GM12878 (cell line): ENCODE measurements around the gene LRRC75A. TPM values are rescaled to one million over a fixed set of nuclear protein-coding genes. Genes with fewer than 3 reads are reported as not detected.

Experiments used
- E2F8 ChIP-seq: fragments of 450-650 bp; IDR thresholded peaks from 2 replicates; pipeline ENCODE4 v1.6.1; 2018; ENCODE audit warnings: mild to moderate bottlenecking, low read depth, moderate library complexity; ENCODE audit not compliant: partially characterized antibody
- GATAD2B ChIP-seq: fragments of 450-650 bp; conservative IDR thresholded peaks from 2 replicates; pipeline ENCODE4 v1.6.1; 2017; ENCODE audit warnings: low read depth, mild to moderate bottlenecking, moderate library complexity
- LARP7 ChIP-seq: fragments of 450-650 bp; IDR thresholded peaks from 2 replicates; pipeline ENCODE4 v1.6.1; 2017; ENCODE audit warnings: mild to moderate bottlenecking
- NKRF ChIP-seq: fragments of 450-650 bp; conservative IDR thresholded peaks from 2 replicates; pipeline ENCODE4 v1.6.1; 2017; ENCODE audit warnings: mild to moderate bottlenecking, moderate library complexity
- REST ChIP-seq: IDR thresholded peaks from 2 replicates; pipeline ENCODE4 v1.6.1; 2012; ENCODE audit warnings: mild to moderate bottlenecking, low read depth, low read length
- SMAD5 ChIP-seq: IDR thresholded peaks from 2 replicates; pipeline ENCODE4 v1.6.1; 2016; ENCODE audit warnings: antibody characterized with exemption, low read depth
- SMC3 ChIP-seq: IDR thresholded peaks from 2 replicates; pipeline ENCODE4 v1.6.1; 2011; ENCODE audit warnings: low read length, improper control_type of control experiment, borderline replicate concordance
- TCF3 ChIP-seq: IDR thresholded peaks from 2 replicates; pipeline ENCODE4 v1.6.1; 2012; ENCODE audit warnings: low read depth, mild to moderate bottlenecking, low read length, borderline replicate concordance; ENCODE audit not compliant: insufficient read depth
- ZBTB11 ChIP-seq: fragments of 450-650 bp; formaldehyde crosslinking; IDR thresholded peaks from 2 replicates; pipeline ENCODE4 v1.5.0; 2022; ENCODE audit warnings: mild to moderate bottlenecking, missing genetic modification characterization
- polyA plus RNA-seq, 11 experiments: library from polyadenylated mRNA; depleted of rRNA in 4 of 11; unstranded in 6 of 11; stranded (reverse) in 5 of 11; fragments of >200 nt; fragmentation: Nextera tagmentation in 4 of 11; fragmentation: Illumina TruSeq in 1 of 11; extraction: Ambion mirVana in 4 of 11; extraction: Trizol in 1 of 11; gene quantifications; 1 replicate in 1 of 11; 2 replicates in 10 of 11; pipeline versions ENCODE4 v1.2.1 to v1.2.3, GENCODE V29; 2011 to 2016; ENCODE audit warnings: inconsistent platforms in 2 of 11, missing spikeins in 2 of 11, low read depth in 1 of 11
- total RNA-seq, 4 experiments: library from RNA; depleted of rRNA in 3 of 4; stranded (reverse); fragments of >200 nt in 3 of 4; fragmentation: Illumina TruSeq in 1 of 4; extraction: Trizol in 1 of 4; gene quantifications; 2 replicates each; pipeline versions ENCODE4 v1.2.1 to v1.2.3, GENCODE V29; 2013 to 2021

LRRC75A gene
- total and polyA plus RNA-seq, 10 of the 15 experiments (the other 5 are each of a cell fraction or from before 2014, with no cell fraction given): 0.01 to 1.3 (median 0.09) TPM; not detected in 2

- TF ChIP-seq REST (no peak), SMC3 (no peak), TCF3 (no peak), ZBTB11 (CRISPR knock-in tag) (no peak), SMAD5 (no peak), NKRF (no peak), GATAD2B (no peak), LARP7 (no peak), E2F8 (no peak)
Observed at GRCh38 chr17:16475179-16475704, 16.8 kb downstream of the LRRC75A start (continued).
